HUDEP-2 (cell line): Measurements from ENCODE around the gene PIGB.
"Not testable (repeated sequence)": the region's sequence is repeated elsewhere in the genome, so short reads cannot be mapped to it uniquely, and the experiment has no call there.

ENCODE experiments used
- DNase-seq, 76 experiments: peaks; one replicate each; lab custom pipeline; 2025; ENCODE audit not compliant: unreplicated experiment in 76 of 76; lab: John Stamatoyannopoulos, UW

PIGB gene

DNA sequence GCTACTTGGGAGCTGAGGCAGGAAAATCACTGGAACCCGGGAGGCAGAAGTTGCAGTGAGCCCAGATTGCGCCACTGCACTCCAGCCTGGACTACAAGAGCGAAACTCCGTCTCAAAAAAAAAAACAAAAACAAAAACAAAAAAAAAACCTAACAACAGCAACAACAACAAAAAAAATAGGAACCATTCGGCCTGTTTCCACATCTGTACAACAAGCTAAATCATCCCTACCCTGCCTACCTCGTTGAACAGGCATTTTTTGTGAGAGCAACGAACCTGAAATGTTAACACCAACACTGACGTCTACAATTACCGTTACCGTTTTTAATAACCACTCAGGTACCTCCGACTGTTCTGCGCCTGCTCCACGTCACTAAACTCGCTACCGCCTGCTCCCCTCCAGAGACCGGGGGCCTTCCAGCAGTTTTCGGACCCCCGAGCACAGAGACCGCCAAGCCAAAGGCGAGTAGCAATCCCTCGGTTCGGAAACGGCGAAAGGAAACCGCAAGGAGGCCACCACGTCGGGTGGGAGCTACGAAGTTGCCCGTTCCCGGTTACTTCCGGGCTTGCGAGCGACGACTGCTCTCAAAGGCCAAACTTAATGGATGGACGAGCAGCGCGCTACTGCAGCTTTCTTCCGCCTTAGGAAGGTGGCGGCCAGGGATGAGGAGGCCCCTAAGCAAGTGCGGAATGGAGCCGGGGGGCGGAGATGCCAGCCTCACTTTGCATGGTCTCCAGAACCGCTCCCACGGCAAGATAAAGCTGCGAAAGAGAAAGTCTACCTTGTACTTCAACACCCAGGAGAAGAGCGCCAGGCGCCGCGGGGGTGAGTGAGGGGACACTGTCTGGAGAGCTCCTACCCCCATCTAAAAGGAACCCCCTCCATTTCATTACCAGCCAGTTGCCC, at the start of gene PIGB, which contains the start of gene PIGBOS1:
Gene PIGB (plus strand): TSS at position 635 of the 907 bp plus-strand sequence. CDS start 29 bp downstream, at position 664.
Gene PIGBOS1 (minus strand): TSS at position 536 of the 907 bp plus-strand sequence. CDS start 1,331 bp downstream, outside the sequence.
- peak in 75 of 76 experiments; percentile 31 to 97 (median 73) for DNase-seq

DNA sequence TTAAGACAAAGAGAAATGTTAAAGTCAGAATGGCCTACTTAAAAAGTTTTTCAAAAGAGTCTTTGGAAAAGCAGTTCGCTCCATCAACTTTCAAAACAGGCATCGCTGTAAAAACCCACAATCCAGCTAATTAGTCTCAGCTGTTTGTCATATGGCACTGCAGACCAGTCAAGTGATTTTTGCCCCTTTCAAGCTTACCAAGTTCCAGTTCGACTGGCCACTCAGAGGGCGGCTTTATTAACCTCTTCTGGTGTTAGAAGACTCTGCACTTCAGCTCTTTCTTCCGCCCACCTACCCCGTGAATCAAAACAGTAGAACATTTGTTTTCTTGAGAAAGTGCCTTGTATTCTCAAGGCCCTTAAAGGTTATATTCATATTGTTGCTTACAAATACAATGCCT, 48.7 kb upstream of the PIGB start:
- no peak for DNase-seq

DNA sequence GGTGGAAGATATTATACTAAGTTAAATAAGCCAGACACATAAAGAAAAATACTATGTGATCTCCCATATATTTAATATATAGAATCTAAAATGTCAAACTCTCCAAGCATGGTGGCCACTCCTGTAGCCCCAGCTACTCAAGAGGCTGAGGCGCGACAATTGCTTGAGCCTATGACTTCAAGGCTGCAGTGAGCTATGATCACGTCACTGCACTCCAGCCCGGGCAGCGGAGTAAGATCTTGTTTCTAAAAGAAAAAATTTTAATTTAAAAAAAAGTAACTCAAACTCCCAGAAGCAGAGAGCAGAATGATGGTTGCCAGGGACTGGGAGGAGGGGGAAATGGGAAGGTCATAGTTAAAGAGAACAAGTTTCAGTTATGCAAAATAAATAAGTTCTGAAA, 42.7 kb upstream of the PIGB start:
- no peak for DNase-seq

DNA sequence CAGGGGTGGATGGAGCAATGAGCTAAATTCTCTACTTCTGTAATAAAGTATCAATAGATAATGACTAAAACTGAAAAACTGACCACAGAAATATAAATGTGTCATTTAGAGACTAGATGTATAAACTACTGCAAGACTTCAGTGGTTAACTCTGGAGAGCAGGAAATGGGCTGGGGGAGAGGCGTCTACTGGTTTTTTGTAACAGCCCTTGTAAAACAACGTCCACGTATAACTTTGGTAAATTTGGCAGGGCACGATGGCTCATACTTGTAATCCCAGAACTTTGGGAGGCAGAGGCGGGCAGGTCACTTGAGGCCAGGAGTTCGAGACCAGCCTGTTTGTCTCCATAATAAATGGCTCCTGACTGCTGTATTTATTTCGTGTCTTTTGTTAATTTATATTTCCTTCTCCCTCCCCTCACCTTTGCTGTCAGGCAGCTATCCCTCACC, 41.9 kb upstream of the PIGB start:
- no peak for DNase-seq

DNA sequence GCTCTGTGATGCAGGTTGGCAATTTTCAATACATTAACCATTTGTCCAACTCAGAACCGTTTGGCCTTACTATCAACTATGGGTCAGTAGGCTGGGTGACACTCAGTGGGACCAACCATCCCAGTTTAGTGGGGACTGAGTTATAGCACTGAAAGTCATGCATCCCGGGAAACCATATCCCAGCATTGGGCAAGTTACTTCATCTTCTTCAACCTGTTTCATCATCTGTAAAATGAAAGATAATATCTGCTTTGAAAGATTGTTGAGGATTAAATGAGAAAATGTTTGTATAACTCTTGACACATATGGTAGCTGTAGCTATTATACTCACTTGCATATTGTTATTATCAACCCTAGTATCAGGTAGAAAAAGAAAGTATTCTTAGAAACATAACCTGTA, 41.3 kb upstream of the PIGB start:
- DNase-seq = no peak

DNA sequence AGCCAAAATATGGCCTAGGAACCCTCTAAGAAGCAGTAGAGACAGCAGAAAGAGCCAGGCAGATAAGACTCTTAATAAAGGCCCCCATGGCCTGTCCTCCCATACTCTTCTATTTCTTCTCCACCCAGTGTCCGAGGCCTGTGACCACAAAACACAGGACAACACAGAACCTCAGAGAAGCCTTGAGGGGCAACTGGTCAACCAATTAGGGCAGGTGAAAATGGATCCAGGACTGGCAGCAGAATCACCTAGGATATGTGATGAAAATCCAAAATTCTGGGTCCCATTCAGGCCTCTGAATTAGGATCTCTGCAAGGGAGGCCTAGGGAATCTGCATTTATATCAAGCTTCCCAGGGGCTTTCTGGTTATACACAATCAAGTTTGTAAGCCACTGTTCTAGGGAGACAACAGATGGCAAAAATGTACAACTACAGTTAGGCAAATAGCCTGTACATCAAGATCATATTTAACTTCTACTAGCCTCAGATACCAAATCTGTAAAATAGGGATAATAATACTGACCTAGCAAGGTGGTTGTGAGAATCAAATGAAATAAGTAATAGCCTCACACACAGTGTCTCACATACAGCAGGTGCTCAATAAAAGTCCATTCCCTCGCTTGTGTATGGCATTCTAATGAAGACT, 39.8 kb upstream of the PIGB start:
- DNase-seq = no peak

DNA sequence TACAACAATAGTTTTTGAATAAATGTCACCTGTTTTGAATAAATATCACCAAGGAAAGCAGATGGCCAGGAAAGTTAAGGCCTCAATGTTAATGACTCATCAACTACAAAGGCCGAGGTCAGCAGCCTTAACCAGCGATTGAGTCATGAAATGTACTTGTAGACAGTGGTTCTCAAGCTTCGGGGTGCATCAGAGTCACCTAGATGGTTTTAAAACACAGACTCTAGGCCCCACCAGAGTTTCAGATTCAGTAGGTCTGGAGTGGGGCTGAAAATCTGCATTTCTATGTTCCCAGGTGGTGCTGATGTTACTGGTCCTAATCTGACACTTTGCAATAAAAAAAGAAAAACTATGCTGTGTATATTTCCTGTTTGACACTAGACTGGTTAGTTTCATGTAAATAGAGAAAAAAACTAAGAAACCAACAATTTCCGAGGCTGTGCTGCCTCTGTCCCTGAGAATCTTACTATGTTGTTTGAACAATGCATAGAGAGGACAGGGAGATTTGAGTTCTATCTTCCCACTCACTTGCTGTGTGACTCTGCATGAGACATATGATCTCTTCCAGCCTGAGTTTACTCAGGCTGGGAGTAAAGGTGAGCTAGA, 39.2 kb upstream of the PIGB start:
- DNase-seq = peak in 52 of 76 experiments; percentile 8 to 77 (median 44)

DNA sequence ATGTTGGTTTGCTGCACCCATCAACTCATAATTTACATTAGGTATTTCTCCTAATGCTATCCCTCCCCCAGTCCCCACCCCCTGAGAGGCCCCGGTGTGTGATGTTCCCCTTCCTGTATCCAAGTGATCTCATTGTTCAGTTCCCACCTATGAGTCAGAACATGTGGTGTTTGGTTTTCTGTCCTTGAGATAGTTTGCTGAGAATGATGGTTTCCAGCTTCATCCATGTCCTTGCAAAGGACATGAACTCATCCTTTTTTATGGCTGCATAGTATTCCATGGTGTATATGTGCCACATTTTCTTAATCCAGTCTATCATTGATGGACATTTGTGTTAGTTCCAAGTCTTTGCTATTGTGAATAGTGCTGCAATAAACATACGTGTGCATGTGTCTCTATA, 38.4 kb upstream of the PIGB start:
- DNase-seq = not testable (repeated sequence)

DNA sequence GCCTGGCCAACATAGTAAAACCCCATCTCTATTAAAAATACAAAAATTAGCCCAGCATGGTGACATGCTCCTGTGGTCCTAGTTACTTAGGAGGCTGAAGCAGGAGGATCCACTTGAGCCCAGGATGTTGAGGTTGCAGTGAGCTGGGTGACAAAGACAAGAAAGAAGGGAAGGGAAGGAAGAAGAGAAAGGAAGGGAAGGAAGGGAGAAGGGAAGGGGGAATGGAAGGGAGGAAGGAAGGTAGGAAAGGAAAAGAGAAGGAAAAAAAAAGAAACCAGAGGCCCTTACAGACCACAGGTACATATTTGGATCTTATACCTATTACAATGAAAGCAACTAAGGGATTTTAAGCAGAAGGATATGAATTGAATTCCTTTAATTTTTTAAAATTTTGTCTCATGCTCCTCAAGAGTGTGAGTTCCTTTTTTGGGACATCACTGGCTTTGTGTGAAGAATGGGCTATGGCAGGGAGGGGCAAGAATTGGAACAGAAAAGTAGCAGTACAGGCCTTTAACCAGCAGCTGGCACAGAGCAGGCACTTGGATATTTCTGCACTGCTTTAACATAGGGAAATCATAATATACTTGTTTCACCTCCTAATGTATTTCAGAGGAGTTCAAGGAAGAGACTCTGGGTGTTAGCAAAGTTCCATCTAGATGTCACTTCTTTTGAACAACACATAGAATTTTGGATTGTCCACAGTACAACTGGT, 37.3 kb upstream of the PIGB start:
- no peak for DNase-seq

DNA sequence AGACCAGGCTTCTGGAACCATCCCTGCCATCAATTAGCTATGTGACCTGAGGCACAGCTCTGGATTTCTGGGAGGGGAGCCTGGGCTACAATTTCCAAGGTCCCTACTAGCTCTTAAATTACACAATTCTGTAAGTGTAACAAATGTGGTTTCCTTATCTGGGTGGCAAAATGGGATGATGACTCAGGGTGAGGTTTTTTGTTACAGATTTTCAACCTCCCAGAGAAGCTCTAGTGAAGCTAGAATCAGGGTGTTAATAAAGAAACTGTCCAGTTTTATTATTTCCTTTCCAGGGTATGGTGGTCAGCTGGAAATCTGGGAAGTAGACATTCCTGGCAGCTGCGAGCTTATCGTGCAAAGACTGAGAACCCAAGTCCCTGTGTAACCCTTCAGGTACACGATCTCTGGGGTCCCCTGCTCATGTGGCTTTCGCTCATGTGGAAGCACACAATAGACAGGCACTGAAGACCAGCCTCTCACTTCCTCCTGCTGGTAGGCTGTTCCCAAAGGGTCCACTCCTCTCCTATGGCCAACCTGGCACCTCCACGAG, 36.7 kb upstream of the PIGB start:
- DNase-seq = peak in 20 of 76 experiments; percentile 5 to 50 (median 19)

DNA sequence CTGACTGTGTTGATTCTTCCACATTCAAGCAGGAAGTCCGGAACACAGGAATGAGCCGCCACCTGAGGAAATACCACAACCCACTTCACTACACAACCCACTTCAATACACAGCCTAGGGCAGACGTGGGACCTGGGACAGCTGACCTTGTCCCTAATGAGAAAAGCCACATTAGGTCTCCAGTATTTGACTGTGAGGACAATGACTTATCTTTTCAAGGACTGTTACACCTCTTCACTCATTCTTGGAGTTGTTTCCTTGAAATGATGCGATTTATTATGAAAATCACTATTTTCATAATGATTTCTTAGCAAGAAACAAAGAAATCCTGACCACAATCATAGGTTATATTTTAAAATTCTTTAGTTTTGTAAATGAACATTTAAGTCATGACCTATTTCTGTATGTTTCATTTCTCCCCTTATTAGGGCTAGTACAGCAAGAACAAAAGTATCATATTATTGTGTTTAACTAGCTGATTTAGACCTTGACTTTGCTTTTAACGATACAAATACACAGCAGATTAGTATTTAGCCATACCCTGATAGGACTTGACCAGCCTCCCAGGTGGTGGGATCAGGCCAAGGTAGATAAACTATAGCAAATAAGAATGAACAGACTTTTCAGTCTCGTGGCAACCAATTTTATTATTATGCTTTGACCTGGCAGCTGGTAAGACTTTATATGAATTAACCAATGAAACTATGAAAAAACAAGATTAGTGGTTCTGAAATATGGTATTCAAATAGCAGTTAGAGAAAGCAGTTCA, 35.5 kb upstream of the PIGB start:
- DNase-seq = no peak

DNA sequence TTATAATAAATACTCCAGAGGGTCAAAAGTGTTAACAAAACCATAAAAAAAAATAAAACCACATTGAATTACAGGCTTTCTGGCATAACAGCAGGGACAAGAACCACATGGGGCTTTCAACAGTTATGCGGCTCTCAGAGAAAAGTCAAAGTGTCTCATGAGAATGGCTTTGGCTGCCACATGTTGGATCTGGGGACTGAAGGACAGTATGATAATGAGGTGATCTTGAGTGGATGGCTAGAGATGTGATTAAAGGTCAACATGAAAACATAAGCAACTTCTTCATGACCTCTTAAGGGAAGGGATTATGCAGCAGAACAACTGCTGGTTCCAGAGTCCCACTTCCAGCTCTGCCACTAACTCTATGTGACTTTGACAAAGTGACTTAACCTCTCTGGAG, 34.6 kb upstream of the PIGB start:
- no peak for DNase-seq

DNA sequence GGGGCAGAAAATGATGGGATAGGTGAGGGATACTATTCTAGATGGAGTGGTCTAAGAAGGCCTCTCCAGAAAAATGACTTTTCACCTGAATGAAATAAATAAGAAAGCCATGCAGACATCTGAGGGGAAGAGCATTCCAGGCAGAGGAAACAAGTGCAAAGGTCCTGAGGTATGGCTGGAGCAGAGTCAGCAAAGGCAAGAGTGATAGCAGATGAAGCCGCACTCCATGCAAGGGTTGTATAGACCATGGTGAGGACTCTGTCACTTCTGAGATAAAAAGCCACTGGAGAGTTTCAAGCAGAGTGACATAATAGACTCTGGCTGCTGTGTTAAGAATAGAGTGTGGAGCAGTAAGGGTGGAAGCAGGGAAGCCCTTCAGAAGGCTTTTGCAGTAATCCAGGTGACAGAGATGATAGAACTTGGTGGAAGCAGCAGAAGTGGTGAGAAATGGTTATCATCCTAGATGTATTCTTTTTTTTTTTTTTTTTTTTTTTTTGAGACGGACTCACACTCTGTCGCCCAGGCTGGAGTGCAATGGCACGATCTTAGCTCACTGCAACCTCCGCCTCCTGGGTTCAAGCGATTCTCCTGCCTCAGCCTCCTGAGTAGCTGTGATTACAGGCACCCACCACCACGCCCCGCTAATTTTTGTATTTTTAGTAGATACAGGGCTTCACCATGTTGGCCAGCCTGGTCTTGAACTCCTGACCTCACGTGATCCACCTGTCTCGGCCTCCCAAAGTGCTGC, 32.4 kb upstream of the PIGB start:
- peak in 2 of 76 experiments; percentile 15 to 18 for DNase-seq

DNA sequence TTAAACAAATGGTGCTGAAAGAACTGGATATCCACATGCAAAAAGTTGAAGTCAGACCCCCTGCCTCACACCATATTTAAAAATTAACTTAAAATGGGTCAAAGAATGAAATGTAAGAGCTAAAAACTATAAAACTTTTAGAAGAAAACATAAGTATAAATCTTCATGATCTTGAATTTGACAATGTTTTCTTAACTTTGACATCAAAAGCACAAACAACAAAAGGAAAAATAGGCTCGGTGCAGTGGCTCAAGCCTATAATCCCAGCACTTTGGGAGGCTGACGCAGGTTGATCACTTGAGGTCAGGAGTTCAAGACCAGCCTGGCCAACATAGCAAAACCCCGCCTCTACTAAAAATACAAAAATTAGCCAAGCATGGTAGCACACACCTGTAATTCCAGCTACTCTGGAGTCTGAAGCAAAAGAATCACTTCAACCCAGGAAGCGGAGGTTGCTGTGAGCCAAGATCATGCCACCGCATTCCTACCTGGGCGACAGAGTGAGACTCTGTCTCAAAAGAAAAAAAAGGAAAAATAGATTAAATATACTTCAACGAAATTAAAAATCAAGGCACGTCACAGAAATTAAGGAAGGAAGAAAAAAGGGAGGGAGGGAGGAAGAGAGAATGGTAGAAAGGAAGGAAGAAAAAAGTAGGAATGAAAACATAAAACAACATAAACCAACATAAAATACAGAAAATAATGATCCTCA, 30.9 kb upstream of the PIGB start:
- no peak for DNase-seq

DNA sequence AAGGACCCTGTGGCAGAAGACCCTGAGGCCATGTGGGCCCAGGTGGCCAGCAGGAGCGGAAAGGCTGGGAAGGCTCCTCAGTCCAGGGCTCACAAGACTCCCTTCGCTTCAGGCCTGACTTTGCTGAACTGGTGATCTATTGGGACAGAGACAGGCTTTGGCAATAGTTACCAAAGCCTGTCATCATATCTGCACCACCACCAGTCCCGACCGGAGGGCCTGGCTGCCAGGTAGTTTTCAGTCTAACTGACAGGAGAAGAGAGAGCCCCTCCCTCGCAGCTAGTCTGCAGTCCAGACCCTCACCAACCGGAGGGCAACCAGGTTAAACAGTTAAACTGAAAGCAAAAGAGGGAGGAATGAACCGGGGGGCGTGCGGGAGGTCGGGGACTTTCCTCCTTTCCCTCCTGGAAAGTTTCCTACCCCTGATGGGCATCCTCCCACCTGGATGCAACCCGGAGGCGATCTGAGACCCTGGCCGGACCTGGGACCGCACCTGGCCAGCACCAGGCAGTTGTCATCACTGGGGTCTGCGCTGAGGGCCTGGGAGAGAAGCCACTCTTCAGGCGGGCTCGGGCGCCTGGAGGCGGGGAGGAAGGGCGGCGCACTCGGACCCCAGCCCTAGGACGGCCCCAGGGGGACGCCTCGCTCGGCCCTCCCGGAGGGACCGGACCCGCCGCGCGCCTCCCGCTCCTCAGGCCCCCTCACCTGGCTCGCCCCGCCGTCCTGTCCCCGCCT, 29.8 kb upstream of the PIGB start:
- DNase-seq = peak in 29 of 76 experiments; percentile 8 to 38 (median 18)

DNA sequence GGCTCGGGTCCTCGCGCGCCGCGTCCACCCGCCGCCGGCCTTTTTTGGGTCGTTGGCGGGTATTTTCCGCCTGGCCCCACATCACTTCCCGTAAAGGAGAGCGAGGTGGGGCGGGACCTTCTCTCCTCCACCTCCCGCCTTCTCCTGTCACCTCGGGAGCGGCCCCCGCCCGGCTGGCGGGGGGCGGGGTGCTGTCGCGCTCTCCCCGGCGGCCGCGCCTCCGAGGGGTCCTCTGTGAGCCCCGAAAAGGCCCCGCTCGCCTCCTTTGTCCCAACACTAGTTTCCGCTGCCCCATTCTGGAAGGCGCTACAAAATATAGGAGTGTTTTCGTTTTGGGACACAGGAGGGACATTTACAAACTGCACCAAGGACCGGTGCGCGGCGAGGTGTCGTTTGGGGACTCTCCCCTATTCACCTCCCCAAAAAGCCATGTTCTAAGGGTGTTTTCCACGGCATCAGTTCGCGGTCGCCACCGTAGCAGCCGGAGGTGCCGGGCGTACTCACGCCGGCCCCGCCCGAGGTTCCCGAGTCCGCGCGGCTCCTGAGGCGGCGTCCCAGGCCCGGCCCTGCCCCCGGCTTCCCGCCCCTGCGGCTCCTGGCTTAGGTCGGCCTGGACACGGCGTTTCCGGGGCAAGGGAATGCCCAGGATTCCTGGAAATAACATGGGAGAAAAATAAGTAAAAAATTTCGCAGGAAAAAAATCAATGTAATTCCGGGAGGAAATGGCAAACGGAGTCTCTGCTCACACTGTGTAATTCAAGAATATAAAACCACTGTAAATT, 29.1 kb upstream of the PIGB start, which contains the start of gene RAB27A:
Gene RAB27A (minus strand): TSS at position 68 of the 782 bp plus-strand sequence. CDS start 54,879 bp downstream, outside the sequence.
- DNase-seq = peak in 53 of 76 experiments; percentile 7 to 60 (median 43)
